Thyroid gland (tissue), 4 donors: ENCODE measurements around the gene PYROXD2. TPM values are rescaled to one million over a fixed set of nuclear protein-coding genes. Genes with fewer than 3 reads are reported as not detected.
"Not testable (repeated sequence)": the region's sequence is repeated elsewhere in the genome, so short reads cannot be mapped to it uniquely, and the experiment has no call there.

Experiments used
- DNase-seq, 2 donors: peaks; one replicate each; pipeline ENCODE4 v3.0.0-alpha.2; 2019
- H3K27ac ChIP-seq, 3 donors: fragments of 200-600 bp; sonication (generic); 1 replicate in 2 of 3; 2 replicates in 1 of 3; pipeline ENCODE4 v1.5.1; 2016 to 2019; ENCODE audit warnings: mild to moderate bottlenecking in 1 of 3, moderate library complexity in 1 of 3
- H3K27me3 ChIP-seq: fragments of 200-600 bp; sonication (generic); one replicate; pipeline ENCODE4 v1.5.1; 2019
- H3K36me3 ChIP-seq, 2 donors: fragments of 200-600 bp; sonication (generic); one replicate each; pipeline ENCODE4 v1.5.1; 2016 to 2019
- H3K4me1 ChIP-seq, 2 donors: fragments of 200-600 bp; sonication (generic); one replicate each; pipeline ENCODE4 v1.5.1; 2017 to 2019
- H3K4me3 ChIP-seq, 3 donors: fragments of 200-600 bp; sonication (generic); replicated peaks in 1 of 3; 1 replicate in 2 of 3; 2 replicates in 1 of 3; pipeline ENCODE4 v1.5.1; 2016; ENCODE audit warnings: mild to moderate bottlenecking in 1 of 3
- H3K9me3 ChIP-seq: fragments of 200-600 bp; sonication (generic); one replicate; pipeline ENCODE4 v1.5.1; 2017
- POLR2A ChIP-seq, 2 donors: fragments of 450-650 bp; IDR thresholded peaks; one replicate each; pipeline ENCODE4 v1.6.1; 2017; ENCODE audit warnings: antibody characterized with exemption in 2 of 2, mild to moderate bottlenecking in 2 of 2, moderate library complexity in 1 of 2
- WGBS, 2 donors: methylation state at CpG; one replicate each; pipeline ENCODE4 v1.1.5; 2017; 5-methylcytosine and 5-hydroxymethylcytosine counted together
- intact Hi-C: fragments of 100-400 bp; cut with DNase I; formaldehyde crosslinking; loops from one replicate; pipeline ENCODE4 v1.15.1; 2023
- total RNA-seq, 4 donors: library from RNA; depleted of rRNA; stranded (reverse); fragments of >200 nt; gene quantifications; one replicate each; pipeline ENCODE4 v1.2.3, GENCODE V29; 2016
- TF ChIP-seq, protein P1 (sequence below), 6 experiments: fragments of 200-600 bp in 3 of 6; fragments of 450-650 bp in 3 of 6; sonication (generic) in 3 of 6; IDR thresholded peaks; one replicate each; pipeline ENCODE4 v1.5.1; 2016 to 2019; ENCODE audit warnings: antibody characterized with exemption in 6 of 6, mild to moderate bottlenecking in 2 of 6, inconsistent platforms in 1 of 6, moderate library complexity in 1 of 6

The PYROXD2 gene
- total RNA-seq, 4 donors from 2014 or later: 9.9 to 20.1 (median 12.4) TPM

GRCh38 chr10:98388101-98388655, 26.8 kb downstream of the PYROXD2 start:
- WGBS, 2 donors: 94% methylated on average over 13 of the region's 13 CpGs
- Histone ChIP-seq H3K9me3 (no peaks in the 10 kb centered on the region), H3K36me3 (peaks cover 0 to 5% of the 10 kb centered on the region in 2 donors), H3K27me3 (no peaks in the 10 kb centered on the region), H3K4me1 (peaks cover 4 to 19% of the 10 kb centered on the region in 2 donors), H3K4me3 (no peak overlapping the region), H3K27ac (no peak overlapping the region)
- no peak for TF ChIP-seq POLR2A (IDR thresholded peaks at IDR 0.05)
- TF ChIP-seq, protein P1, sequence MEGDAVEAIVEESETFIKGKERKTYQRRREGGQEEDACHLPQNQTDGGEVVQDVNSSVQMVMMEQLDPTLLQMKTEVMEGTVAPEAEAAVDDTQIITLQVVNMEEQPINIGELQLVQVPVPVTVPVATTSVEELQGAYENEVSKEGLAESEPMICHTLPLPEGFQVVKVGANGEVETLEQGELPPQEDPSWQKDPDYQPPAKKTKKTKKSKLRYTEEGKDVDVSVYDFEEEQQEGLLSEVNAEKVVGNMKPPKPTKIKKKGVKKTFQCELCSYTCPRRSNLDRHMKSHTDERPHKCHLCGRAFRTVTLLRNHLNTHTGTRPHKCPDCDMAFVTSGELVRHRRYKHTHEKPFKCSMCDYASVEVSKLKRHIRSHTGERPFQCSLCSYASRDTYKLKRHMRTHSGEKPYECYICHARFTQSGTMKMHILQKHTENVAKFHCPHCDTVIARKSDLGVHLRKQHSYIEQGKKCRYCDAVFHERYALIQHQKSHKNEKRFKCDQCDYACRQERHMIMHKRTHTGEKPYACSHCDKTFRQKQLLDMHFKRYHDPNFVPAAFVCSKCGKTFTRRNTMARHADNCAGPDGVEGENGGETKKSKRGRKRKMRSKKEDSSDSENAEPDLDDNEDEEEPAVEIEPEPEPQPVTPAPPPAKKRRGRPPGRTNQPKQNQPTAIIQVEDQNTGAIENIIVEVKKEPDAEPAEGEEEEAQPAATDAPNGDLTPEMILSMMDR (IDR thresholded peaks at IDR 0.05): no peak
- intact Hi-C loops: no loop called here
- no peak for DNase-seq

GRCh38 chr10:98384531-98385133, 30.4 kb downstream of the PYROXD2 start:
- H3K4me1 ChIP-seq: no peaks in the 10 kb centered on the region
- H3K4me3 ChIP-seq: no peak overlapping the region
- H3K27me3 ChIP-seq: no peaks in the 10 kb centered on the region
- no peak overlapping the region for H3K27ac ChIP-seq
- no peak for DNase-seq
- WGBS, 2 donors: 85 to 96% methylated on average over 9 of the region's 9 CpGs
- intact Hi-C loops: no loop called here
- no peak for TF ChIP-seq POLR2A (IDR thresholded peaks at IDR 0.05)
- TF ChIP-seq, protein P1 (IDR thresholded peaks at IDR 0.05): no peak
- peaks cover 0 to 5% of the 10 kb centered on the region in 2 donors for H3K36me3 ChIP-seq
- H3K9me3 ChIP-seq: no peaks in the 10 kb centered on the region

DNA sequence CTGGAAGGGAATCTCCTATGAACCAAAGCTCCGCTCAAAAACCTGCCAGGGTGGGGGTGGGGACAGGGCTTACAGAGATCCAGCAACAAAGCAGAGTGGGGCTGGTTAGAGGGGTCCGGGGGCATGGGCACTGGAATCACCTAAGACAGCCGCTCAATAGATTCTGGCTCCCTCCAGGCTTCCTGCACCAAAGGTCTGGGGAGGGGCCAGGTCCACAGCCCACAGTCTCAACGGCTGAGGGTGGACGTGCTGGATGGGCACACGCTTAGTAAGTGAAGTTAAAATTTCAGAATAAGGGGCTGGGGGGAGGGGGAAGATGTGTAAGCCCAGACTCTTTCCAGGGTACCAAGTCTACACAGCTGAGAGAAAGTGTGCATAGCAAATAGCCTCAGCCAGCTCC, 31.1 kb downstream of the PYROXD2 start:
- H3K27me3 ChIP-seq: no peaks in the 10 kb centered on the region
- DNase-seq: no peak
- no peaks in the 10 kb centered on the region for H3K4me1 ChIP-seq
- intact Hi-C loops: no loop called here
- TF ChIP-seq, protein P1 (IDR thresholded peaks at IDR 0.05): no peak
- no peak for TF ChIP-seq POLR2A (IDR thresholded peaks at IDR 0.05)
- no peak overlapping the region for H3K4me3 ChIP-seq
- no peaks in the 10 kb centered on the region for H3K9me3 ChIP-seq
- H3K36me3 ChIP-seq: peaks cover 0 to 5% of the 10 kb centered on the region in 2 donors
- H3K27ac ChIP-seq: no peak overlapping the region
- 91 to 97% methylated on average over 6 of the region's 6 CpGs for WGBS, 2 donors

DNA sequence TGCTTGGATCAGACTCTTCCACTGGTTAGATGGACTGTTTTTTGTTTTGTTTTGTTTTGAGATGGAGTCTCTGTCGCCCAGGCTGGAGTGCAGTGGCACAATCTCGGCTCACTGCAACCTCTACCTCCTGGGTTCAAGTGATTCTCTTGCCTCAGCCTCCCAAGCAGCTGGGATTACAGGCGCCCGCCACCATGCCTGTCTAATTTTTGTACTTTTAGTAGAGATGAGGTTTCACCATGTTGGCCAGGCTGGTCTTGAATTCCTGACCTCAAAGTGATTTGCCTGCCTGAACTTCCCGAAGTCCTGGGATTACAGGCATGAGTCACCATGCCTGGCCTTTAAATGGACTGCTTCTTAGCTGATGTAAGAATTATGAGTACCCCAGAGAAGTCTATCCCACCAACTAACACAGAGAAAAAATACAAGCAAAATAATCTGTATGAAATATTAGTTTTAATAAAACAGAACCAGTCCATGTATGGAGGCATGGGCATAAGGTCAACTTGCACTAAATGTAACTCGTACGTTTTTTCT, 31.8 kb downstream of the PYROXD2 start:
- H3K36me3 ChIP-seq, H3K27me3 ChIP-seq, H3K4me3 ChIP-seq, H3K9me3 ChIP-seq, H3K4me1 ChIP-seq, intact Hi-C loops, H3K27ac ChIP-seq, DNase-seq: not testable (repeated sequence)
- WGBS, 2 donors: 91 to 96% methylated on average over 7 of the region's 7 CpGs

GRCh38 chr10:98382691-98383101, 32.3 kb downstream of the PYROXD2 start:
- TF ChIP-seq, protein P1 (IDR thresholded peaks at IDR 0.05): no peak
- no peak for TF ChIP-seq POLR2A (IDR thresholded peaks at IDR 0.05)

More at GRCh38 chr10:98382691-98383101, 32.3 kb downstream of the PYROXD2 start:
- Histone ChIP-seq H3K4me3 (no peak overlapping the region), H3K27me3 (no peaks in the 10 kb centered on the region), H3K36me3 (peaks cover 0 to 5% of the 10 kb centered on the region in 2 donors), H3K27ac (no peak overlapping the region), H3K9me3 (no peaks in the 10 kb centered on the region), H3K4me1 (no peaks in the 10 kb centered on the region)
- WGBS, 2 donors: 85 to 88% methylated on average over 4 to 5 of the region's 5 CpGs
- no peak for DNase-seq
- intact Hi-C loops: no loop called here
